OCI-LY7 (cell line): ENCODE data around the gene LCT. TPM values are rescaled to one million over a fixed set of nuclear protein-coding genes. Genes with fewer than 3 reads are reported as not detected.

Experiments
- BruUV-seq: library from RNA; stranded (reverse); fragments of 400-500 nt; replicated peaks from 2 replicates; lab custom pipeline; 2021; lab: Mats Ljungman, UMichigan
- CTCF ChIA-PET: fragments of 300-600 bp; sonication (Branson Sonifier 250); formaldehyde crosslinking; loops from one replicate; lab custom pipeline; 2022; ENCODE audit warnings: antibody characterized with exemption; ENCODE audit not compliant: unreplicated experiment; lab: Charles Lee
- POLR2A ChIA-PET: fragments of 300-600 bp; sonication (Branson Sonifier 250); formaldehyde crosslinking; loops from one replicate; lab custom pipeline; 2022; ENCODE audit warnings: antibody characterized with exemption; lab: Charles Lee
- DNase-seq: peaks from one replicate; pipeline ENCODE4 v3.0.0-alpha.2; 2015; ENCODE audit warnings: low spot score
- H2AFZ ChIP-seq: fragments of 200-600 bp; sonication (generic), shearing (Covaris generic); 2 replicates; pipeline ENCODE4 v1.6.1; 2014; ENCODE audit warnings: mild to moderate bottlenecking, antibody characterized with exemption, low read length, moderate library complexity
- H3K27ac ChIP-seq: fragments of 200-600 bp; sonication (generic); 2 replicates; pipeline ENCODE4 v1.5.1; 2014; ENCODE audit warnings: mixed run types, low read depth, mild to moderate bottlenecking, moderate library complexity, low read length, inconsistent platforms; ENCODE audit not compliant: poor library complexity, severe bottlenecking
- H3K36me3 ChIP-seq: fragments of 200-600 bp; sonication (generic); 2 replicates; pipeline ENCODE4 v1.6.1; 2014; ENCODE audit warnings: mild to moderate bottlenecking, antibody characterized with exemption, low read length, moderate library complexity, mixed read lengths; ENCODE audit not compliant: insufficient read depth
- H3K4me1 ChIP-seq: fragments of 200-600 bp; sonication (generic); 2 replicates; pipeline ENCODE4 v1.5.1; 2014; ENCODE audit warnings: mild to moderate bottlenecking, low read length; ENCODE audit not compliant: insufficient read depth, poor library complexity, severe bottlenecking
- H3K4me2 ChIP-seq: fragments of 200-600 bp; sonication (generic); 2 replicates; pipeline ENCODE4 v1.6.1; 2014; ENCODE audit warnings: mild to moderate bottlenecking, low read length
- H3K4me3 ChIP-seq: fragments of 200-600 bp; sonication (generic); 2 replicates; pipeline ENCODE4 v1.5.1; 2014; ENCODE audit warnings: mild to moderate bottlenecking, low read depth, low read length; ENCODE audit not compliant: poor library complexity, severe bottlenecking
- H3K79me2 ChIP-seq: fragments of 200-600 bp; sonication (generic); 2 replicates; pipeline ENCODE4 v1.6.1; 2016; ENCODE audit warnings: low read depth, mild to moderate bottlenecking, low read length, moderate library complexity, mixed read lengths; ENCODE audit not compliant: insufficient read depth
- H3K9me2 ChIP-seq: fragments of 200-600 bp; sonication (generic); 2 replicates; pipeline ENCODE4 v1.6.1; 2016; ENCODE audit warnings: mild to moderate bottlenecking, low read length, mixed read lengths; ENCODE audit not compliant: insufficient read depth
- H3K9me3 ChIP-seq: fragments of 200-600 bp; sonication (generic); 2 replicates; pipeline ENCODE4 v1.6.1; 2014; ENCODE audit warnings: mild to moderate bottlenecking, mixed run types, low read length, mixed read lengths
- H4K20me1 ChIP-seq: fragments of 200-600 bp; sonication (generic); 2 replicates; pipeline ENCODE4 v1.6.1; 2014; ENCODE audit warnings: mild to moderate bottlenecking, antibody characterized with exemption, low read length, moderate library complexity, mixed read lengths; ENCODE audit not compliant: insufficient read depth
- CTCF ChIP-seq: fragments of 200-600 bp; sonication (generic); conservative IDR thresholded peaks from 2 replicates; pipeline ENCODE4 v1.5.1; 2014; ENCODE audit warnings: mild to moderate bottlenecking, antibody characterized with exemption, low read length, moderate library complexity, mixed read lengths
- EZH2phosphoT487 ChIP-seq: fragments of 200-600 bp; sonication (generic); IDR thresholded peaks from 2 replicates; pipeline ENCODE4 v1.6.1; 2018; ENCODE audit warnings: low read depth, borderline replicate concordance, mild to moderate bottlenecking, mixed run types, antibody characterized with exemption, low read length, moderate library complexity, mixed read lengths
- intact Hi-C: fragments of 100-400 bp; cut with micrococcal nuclease; formaldehyde crosslinking; loops from one replicate; pipeline ENCODE4 v1.10.0; 2022; ENCODE audit not compliant: unreplicated experiment
- total RNA-seq, 2 experiments: library from RNA; depleted of rRNA in 1 of 2; stranded (reverse); fragments of >200 nt in 1 of 2; shearing (Covaris generic) in 1 of 2; gene quantifications; 2 replicates each; pipeline ENCODE4 v1.2.3, GENCODE V29; 2014 to 2022

LCT gene
- total RNA-seq, 2 experiments from 2014 or later: 0.15 to 0.54 TPM

DNA sequence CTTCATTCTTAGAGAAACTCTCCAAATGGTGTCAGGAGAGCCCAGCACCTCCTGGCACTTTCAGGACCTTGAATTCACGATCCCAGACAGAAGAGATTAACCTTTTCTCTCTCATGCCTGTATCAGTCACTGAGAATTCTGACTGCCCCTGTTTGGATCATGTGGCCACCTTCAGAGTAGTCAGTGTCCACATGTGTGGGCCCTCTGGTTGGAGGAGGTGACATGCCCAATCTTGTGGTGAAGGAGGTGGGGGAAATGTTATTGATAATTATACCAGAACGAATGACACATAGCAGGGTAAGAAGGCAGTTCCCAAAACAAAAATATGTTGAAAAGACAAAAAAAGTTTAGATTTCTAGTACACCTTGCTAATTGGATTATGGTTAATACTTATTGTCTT, 63.7 kb downstream of the LCT start:
- no peak for DNase-seq
- no peak overlapping the region for H3K4me2 ChIP-seq
- TF ChIP-seq EZH2phosphoT487: no peak
- no peak for TF ChIP-seq CTCF
- H3K9me3 ChIP-seq: no peaks in the 10 kb centered on the region
- H3K4me1 ChIP-seq: no peaks in the 10 kb centered on the region
- H4K20me1 ChIP-seq: no peaks in the 10 kb centered on the region
- peaks cover 94% of the 10 kb centered on the region for H3K36me3 ChIP-seq
- no peaks in the 10 kb centered on the region for H3K9me2 ChIP-seq
- POLR2A ChIA-PET: no interaction called here
- H3K79me2 ChIP-seq: no peaks in the 10 kb centered on the region
- H3K4me3 ChIP-seq: no peak overlapping the region
- no peak overlapping the region for H3K27ac ChIP-seq
- no peak overlapping the region for H2AFZ ChIP-seq
- BruUV-seq: no TSS peak
- intact Hi-C loops: no loop called here
- CTCF ChIA-PET: no interaction called here

- no peak overlapping the region for H3K27ac ChIP-seq
- POLR2A ChIA-PET: interaction anchor here (0.7 kb wide), 1 partner anchor 710 kb away, joined by 3 read pairs; no protein-coding TSS in a partner anchor
- TF ChIP-seq EZH2phosphoT487 (no peak), CTCF (no peak)
- no TSS peak for BruUV-seq
- intact Hi-C loops: no loop called here
- H3K9me3 ChIP-seq: no peaks in the 10 kb centered on the region
- peaks cover 98% of the 10 kb centered on the region for H3K36me3 ChIP-seq
- H3K4me3 ChIP-seq: no peak overlapping the region
- H3K4me1 ChIP-seq: no peaks in the 10 kb centered on the region
- no peak overlapping the region for H3K4me2 ChIP-seq
- H4K20me1 ChIP-seq: no peaks in the 10 kb centered on the region
- H2AFZ ChIP-seq: no peak overlapping the region
- no peak for DNase-seq
- no peaks in the 10 kb centered on the region for H3K9me2 ChIP-seq
- CTCF ChIA-PET: no interaction called here
- no peaks in the 10 kb centered on the region for H3K79me2 ChIP-seq
These were observed 68.1 kb downstream of the LCT start for GRCh38 chr2:135768863-135769262.

GRCh38 chr2:135762530-135762929, 74.5 kb downstream of the LCT start:
- DNase-seq: no peak
- H3K9me2 ChIP-seq: no peaks in the 10 kb centered on the region
- CTCF ChIA-PET: no interaction called here
- H3K9me3 ChIP-seq: peaks cover 1% of the 10 kb centered on the region; the same call in 1 of the 2 replicates
- no peaks in the 10 kb centered on the region for H4K20me1 ChIP-seq
- no TSS peak for BruUV-seq
- H3K4me2 ChIP-seq: no peak overlapping the region
- no peaks in the 10 kb centered on the region for H3K4me1 ChIP-seq
- peaks cover 98% of the 10 kb centered on the region for H3K36me3 ChIP-seq
- H3K79me2 ChIP-seq: no peaks in the 10 kb centered on the region
- H2AFZ ChIP-seq: no peak overlapping the region
- no peak overlapping the region for H3K4me3 ChIP-seq
- no peak overlapping the region for H3K27ac ChIP-seq
- POLR2A ChIA-PET: interaction anchor here (0.6 to 1.5 kb wide), 4 partner anchors 18 to 508 kb away, joined by 3 to 4 read pairs (median 4); no protein-coding TSS in a partner anchor
- intact Hi-C loops: no loop called here
- TF ChIP-seq EZH2phosphoT487: no peak
- no peak for TF ChIP-seq CTCF
